Measurements from ENCODE around the gene HOXD11.

DNA sequence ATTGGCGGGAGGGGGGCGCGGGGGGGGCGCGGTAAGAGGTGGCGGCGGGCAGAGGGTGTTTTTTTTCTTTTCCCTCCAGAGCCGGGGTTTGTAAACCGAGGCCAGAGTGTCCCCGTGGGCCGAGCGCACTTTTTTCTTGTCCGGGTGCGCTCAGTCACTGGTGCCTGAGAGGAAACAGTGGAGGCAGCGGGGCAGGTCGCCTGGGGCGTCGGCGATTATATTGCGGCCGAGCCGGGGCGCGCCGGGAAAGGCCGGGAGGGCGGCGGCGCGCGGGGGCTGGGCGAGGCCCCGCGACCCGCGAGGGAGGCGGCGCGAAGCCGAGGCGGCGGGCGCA lies 22.7 kb downstream of the HOXD11 start:
- TF ChIP-seq EZH2 (IDR thresholded peaks at IDR 0.05) = no peak
- TF ChIP-seq POLR2AphosphoS5 (IDR thresholded peaks at IDR 0.05; ENCODE audit: borderline replicate concordance, low read depth, low read length) = no peak
